HCT116 (cell line): ENCODE results near the gene PIH1D1.

ENCODE experiments used
- CBX3 ChIP-seq: IDR thresholded peaks from 2 replicates; pipeline ENCODE4 v1.6.1; 2012; ENCODE audit warnings: low read depth
- CEBPB ChIP-seq: IDR thresholded peaks from 2 replicates; pipeline ENCODE4 v1.6.1; 2012; ENCODE audit warnings: low read depth
- EGR1 ChIP-seq: IDR thresholded peaks from 2 replicates; pipeline ENCODE4 v1.6.1; 2012; ENCODE audit warnings: low read depth
- EZH2 ChIP-seq: fragments of 200-600 bp; sonication (generic); IDR thresholded peaks from 2 replicates; pipeline ENCODE4 v1.6.1; 2017; ENCODE audit warnings: antibody characterized with exemption, mixed run types
- EZH2phosphoT487 ChIP-seq: fragments of 200-600 bp; IDR thresholded peaks from 2 replicates; pipeline ENCODE4 v1.6.1; 2018; ENCODE audit warnings: antibody characterized with exemption, borderline replicate concordance
- JUND ChIP-seq: IDR thresholded peaks from 2 replicates; pipeline ENCODE4 v1.6.1; 2012
- POLR2A ChIP-seq: IDR thresholded peaks from 2 replicates; pipeline ENCODE4 v1.7.0; 2011; ENCODE audit warnings: borderline replicate concordance; ENCODE audit not compliant: insufficient read depth, insufficient read length; ENCODE audit errors: extremely low read depth
- POLR2AphosphoS5 ChIP-seq: IDR thresholded peaks from 2 replicates; pipeline ENCODE4 v1.6.1; 2011; ENCODE audit warnings: mild to moderate bottlenecking, low read depth, low read length, moderate library complexity
- SIN3A ChIP-seq: IDR thresholded peaks from 2 replicates; pipeline ENCODE4 v1.6.1; 2012; ENCODE audit warnings: low read depth
- YY1 ChIP-seq: IDR thresholded peaks from 2 replicates; pipeline ENCODE4 v1.6.1; 2011; ENCODE audit warnings: low read length, low read depth, moderate library complexity, mild to moderate bottlenecking; ENCODE audit not compliant: insufficient replicate concordance; ENCODE audit errors: extremely low read depth
- ZFX ChIP-seq: fragments of 450-650 bp; IDR thresholded peaks from 2 replicates; pipeline ENCODE4 v1.6.1; 2017
- TF ChIP-seq, protein P1 (sequence below): IDR thresholded peaks from 2 replicates; pipeline ENCODE4 v1.6.1; 2011; ENCODE audit warnings: mild to moderate bottlenecking, low read length, moderate library complexity; ENCODE audit not compliant: insufficient replicate concordance; ENCODE audit errors: extremely low read depth
- TF ChIP-seq, protein P2 (sequence below), 3 experiments: fragments of 200-600 bp in 1 of 3; sonication (generic) in 1 of 3; IDR thresholded peaks in 2 of 3; conservative IDR thresholded peaks in 1 of 3; 2 replicates each; pipeline ENCODE4 v1.5.1; 2012 to 2017; ENCODE audit warnings: low read depth in 2 of 3, low read length in 2 of 3, antibody characterized with exemption in 1 of 3, borderline replicate concordance in 1 of 3, control low read depth in 1 of 3, mild to moderate bottlenecking in 1 of 3, mixed read lengths in 1 of 3, mixed run types in 1 of 3, moderate library complexity in 1 of 3; ENCODE audit not compliant: insufficient read depth in 1 of 3

DNA sequence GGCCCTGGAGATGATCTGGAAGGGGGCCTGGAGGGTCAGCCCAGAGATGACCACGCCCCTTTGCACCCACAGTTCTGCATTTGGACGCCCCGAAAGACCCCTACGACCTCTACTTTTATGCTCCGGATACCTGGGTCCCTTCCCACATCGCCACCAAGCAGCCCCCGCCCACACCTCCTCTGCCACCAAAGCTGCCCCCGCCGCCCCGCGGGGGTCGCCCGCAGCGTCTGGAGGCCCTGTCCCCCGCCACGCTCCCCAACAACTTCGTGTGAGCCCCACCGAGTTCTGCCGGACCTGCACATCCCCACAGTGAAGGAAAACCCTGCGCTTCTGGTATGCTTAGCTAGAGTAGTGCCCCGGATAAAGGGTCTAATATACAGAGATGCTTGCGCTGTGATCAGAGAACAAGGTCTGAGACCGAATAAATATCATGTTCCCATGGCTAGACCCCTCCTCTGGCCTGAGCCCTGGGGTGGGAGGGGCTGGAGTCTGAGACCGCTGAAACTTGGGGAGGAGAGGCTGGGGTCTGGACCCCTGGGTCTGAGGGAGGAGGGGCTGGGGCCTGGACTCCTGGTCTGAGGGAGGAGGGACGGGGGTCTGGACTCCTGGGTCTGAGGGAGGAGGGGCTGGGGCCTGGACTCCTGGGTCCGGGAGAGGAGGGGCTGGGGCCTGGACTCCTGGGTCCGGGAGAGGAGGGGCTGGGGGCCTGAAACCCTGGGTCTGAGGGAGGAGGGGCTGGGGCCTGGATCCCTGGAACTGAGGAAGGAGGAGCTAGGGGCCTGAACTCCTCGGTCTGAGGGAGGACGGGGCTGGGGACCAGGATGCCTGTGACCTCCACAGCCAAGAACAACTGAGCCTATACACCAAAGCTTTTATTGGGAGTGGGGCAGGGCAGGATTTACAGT is 22.8 kb downstream of the PIH1D1 start:
- TF ChIP-seq SIN3A (no peak), EZH2phosphoT487 (no peak), CEBPB (no peak), POLR2A (no peak), CBX3 (no peak), POLR2AphosphoS5 (no peak), ZFX (no peak), EZH2 (no peak), YY1 (no peak), EGR1 (no peak), JUND (no peak)
- TF ChIP-seq, protein P1, sequence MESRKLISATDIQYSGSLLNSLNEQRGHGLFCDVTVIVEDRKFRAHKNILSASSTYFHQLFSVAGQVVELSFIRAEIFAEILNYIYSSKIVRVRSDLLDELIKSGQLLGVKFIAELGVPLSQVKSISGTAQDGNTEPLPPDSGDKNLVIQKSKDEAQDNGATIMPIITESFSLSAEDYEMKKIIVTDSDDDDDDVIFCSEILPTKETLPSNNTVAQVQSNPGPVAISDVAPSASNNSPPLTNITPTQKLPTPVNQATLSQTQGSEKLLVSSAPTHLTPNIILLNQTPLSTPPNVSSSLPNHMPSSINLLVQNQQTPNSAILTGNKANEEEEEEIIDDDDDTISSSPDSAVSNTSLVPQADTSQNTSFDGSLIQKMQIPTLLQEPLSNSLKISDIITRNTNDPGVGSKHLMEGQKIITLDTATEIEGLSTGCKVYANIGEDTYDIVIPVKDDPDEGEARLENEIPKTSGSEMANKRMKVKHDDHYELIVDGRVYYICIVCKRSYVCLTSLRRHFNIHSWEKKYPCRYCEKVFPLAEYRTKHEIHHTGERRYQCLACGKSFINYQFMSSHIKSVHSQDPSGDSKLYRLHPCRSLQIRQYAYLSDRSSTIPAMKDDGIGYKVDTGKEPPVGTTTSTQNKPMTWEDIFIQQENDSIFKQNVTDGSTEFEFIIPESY, result no peak
- TF ChIP-seq, protein P2, sequence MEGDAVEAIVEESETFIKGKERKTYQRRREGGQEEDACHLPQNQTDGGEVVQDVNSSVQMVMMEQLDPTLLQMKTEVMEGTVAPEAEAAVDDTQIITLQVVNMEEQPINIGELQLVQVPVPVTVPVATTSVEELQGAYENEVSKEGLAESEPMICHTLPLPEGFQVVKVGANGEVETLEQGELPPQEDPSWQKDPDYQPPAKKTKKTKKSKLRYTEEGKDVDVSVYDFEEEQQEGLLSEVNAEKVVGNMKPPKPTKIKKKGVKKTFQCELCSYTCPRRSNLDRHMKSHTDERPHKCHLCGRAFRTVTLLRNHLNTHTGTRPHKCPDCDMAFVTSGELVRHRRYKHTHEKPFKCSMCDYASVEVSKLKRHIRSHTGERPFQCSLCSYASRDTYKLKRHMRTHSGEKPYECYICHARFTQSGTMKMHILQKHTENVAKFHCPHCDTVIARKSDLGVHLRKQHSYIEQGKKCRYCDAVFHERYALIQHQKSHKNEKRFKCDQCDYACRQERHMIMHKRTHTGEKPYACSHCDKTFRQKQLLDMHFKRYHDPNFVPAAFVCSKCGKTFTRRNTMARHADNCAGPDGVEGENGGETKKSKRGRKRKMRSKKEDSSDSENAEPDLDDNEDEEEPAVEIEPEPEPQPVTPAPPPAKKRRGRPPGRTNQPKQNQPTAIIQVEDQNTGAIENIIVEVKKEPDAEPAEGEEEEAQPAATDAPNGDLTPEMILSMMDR (IDR thresholded peaks at IDR 0.05 in 2 of 3, conservative IDR thresholded peaks at IDR 0.05 in 1 of 3; ENCODE audit: borderline replicate concordance in 1 of 3, insufficient read depth in 1 of 3, low read depth in 2 of 3, low read length in 2 of 3), result no peak
